Heart left ventricle (tissue), 16 donors: ENCODE measurements around the gene C22orf42. TPM values are rescaled to one million over a fixed set of nuclear protein-coding genes. Genes with fewer than 3 reads are reported as not detected.

Experiments
- ATAC-seq, 4 donors: fragments of 200-7000 bp; cut with Tn5 transposase; one replicate each; pipeline ENCODE4 v1.9.1; 2020 to 2022; ENCODE audit warnings: moderate library complexity in 4 of 4, mild to moderate bottlenecking in 3 of 4, moderate number of reproducible peaks in 1 of 4
- DNase-seq, 5 donors: peaks; one replicate each; pipeline ENCODE4 v3.0.0-alpha.2; 2020
- H3K27ac ChIP-seq, 12 donors: fragments of 200-600 bp; sonication (generic) in 4 of 12; one replicate each; pipeline versions ENCODE4 v1.5.0 to v1.8.0; 2016 to 2022; ENCODE audit warnings: mild to moderate bottlenecking in 2 of 12
- H3K27me3 ChIP-seq, 9 donors: fragments of 200-600 bp; sonication (generic) in 2 of 9; one replicate each; pipeline versions ENCODE4 v1.5.1 to v1.8.0; 2016 to 2022; ENCODE audit warnings: mild to moderate bottlenecking in 3 of 9
- H3K36me3 ChIP-seq, 9 donors: fragments of 200-600 bp; sonication (generic) in 2 of 9; one replicate each; pipeline versions ENCODE4 v1.5.0 to v1.8.0; 2018 to 2022; ENCODE audit warnings: mild to moderate bottlenecking in 2 of 9
- H3K4me1 ChIP-seq, 12 donors: fragments of 200-600 bp; sonication (generic) in 4 of 12; one replicate each; pipeline versions ENCODE4 v1.5.0 to v1.8.0; 2016 to 2022; ENCODE audit warnings: mild to moderate bottlenecking in 3 of 12
- H3K4me3 ChIP-seq, 12 donors: fragments of 200-600 bp; sonication (generic) in 4 of 12; one replicate each; pipeline versions ENCODE4 v1.5.0 to v1.8.0; 2017 to 2022; ENCODE audit warnings: mild to moderate bottlenecking in 9 of 12, moderate library complexity in 4 of 12
- H3K9me3 ChIP-seq, 12 donors: fragments of 200-600 bp; sonication (generic) in 4 of 12; one replicate each; pipeline versions ENCODE4 v1.5.0 to v1.8.0; 2016 to 2022; ENCODE audit warnings: mild to moderate bottlenecking in 1 of 12
- POLR2A ChIP-seq, 2 donors: fragments of 450-650 bp; IDR thresholded peaks; one replicate each; pipeline ENCODE4 v1.6.1; 2017; ENCODE audit warnings: antibody characterized with exemption in 2 of 2, mild to moderate bottlenecking in 2 of 2, moderate library complexity in 2 of 2
- WGBS, 4 donors: extraction: QIAGEN DNeasy Blood & Tissue Kit in 2 of 4; methylation state at CpG; one replicate each; pipeline versions ENCODE4 v1.1.5 to v1.1.7; 2013 to 2018; 5-methylcytosine and 5-hydroxymethylcytosine counted together
- intact Hi-C, 10 donors: fragments of 100-400 bp; cut with DNase I; formaldehyde crosslinking; loops; one replicate each; pipeline versions ENCODE4 v1.11.1 to v1.14.2; 2022
- long read RNA-seq, 3 donors: library from polyadenylated mRNA; unstranded; transcript quantifications; one replicate each; pipeline ENCODE4 v2.0.0, GENCODE V29; 2020 to 2021
- polyA plus RNA-seq, 2 donors: library from polyadenylated mRNA; stranded (reverse); fragments of 200-250 nt; gene quantifications; one replicate each; pipeline ENCODE4 v1.2.3, GENCODE V29; 2013
- total RNA-seq, 9 donors: library from RNA; depleted of rRNA in 2 of 9; stranded (reverse); fragments of >200 nt in 2 of 9; fragmentation: NEBNext Ultra II Directional in 3 of 9; extraction: Animal tissue kit (Norgen Biotek cat#: 25700) in 3 of 9; gene quantifications; one replicate each; pipeline versions ENCODE4 v1.1.0 to v1.2.4, GENCODE V29; 2016 to 2023
- TF ChIP-seq, protein P1 (sequence below), 12 donors: fragments of 200-600 bp; sonication (generic) in 4 of 12; IDR thresholded peaks; one replicate each; pipeline versions ENCODE4 v1.5.0 to v1.8.0; 2018 to 2022; ENCODE audit warnings: antibody characterized with exemption in 12 of 12, mild to moderate bottlenecking in 5 of 12
- donor health status: ischemic (EF 13 %, LVEDD 7.1; RV severe dilation, severe dysfunction).
- donor health status: healthy with polysubstance abuse.
- donor health status: DM: no; HTN: yes; CAD: no.
- donor health status: DM: no; HTN: no; CAD: no.
- donor health status: ischemic (EF 25% LVEDD 6.9; RV normal size, moderate dysfunction).
- donor health status: ischemic (EF 25% LVEDD 5.7; RV mildly dilated, moderate dysfunction).
- donor health status: healthy.
- donor health status: DM: yes; HTN: yes; CAD: no.
- donor health status: ischemic (EF 35%, LVEDD 5.7; RV mildly dilated, moderate dysfunction).
- donor health status: nonischemic (EF 11% LVEDD 7.7; RV severe dilation, severe dysfunction).
- donor health status: DM: yes; HTN: yes; CAD: no.
- donor health status: PGD.
- donor health status: ischemic (EF 29% LVEDD 5.4; RV normal size, mild dysfunction).
- donor health status: nonischemic (EF 23%, LVEDD 6.1; RV moderate dilation, normal function).

The C22orf42 gene, protein sequence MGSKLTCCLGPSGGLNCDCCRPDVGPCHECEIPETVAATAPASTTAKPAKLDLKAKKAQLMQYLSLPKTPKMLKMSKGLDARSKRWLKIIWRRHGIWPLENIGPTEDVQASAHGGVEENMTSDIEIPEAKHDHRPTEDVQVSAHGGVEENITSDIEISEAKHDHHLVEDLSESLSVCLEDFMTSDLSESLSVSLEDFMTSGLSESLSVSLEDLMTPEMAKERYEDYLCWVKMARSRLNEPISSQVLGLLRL
- total RNA-seq (not detected), polyA plus RNA-seq (not detected)
- long read RNA-seq, donor 1, result 0 reads
- long read RNA-seq, donor 2, result 0 reads
- long read RNA-seq, donor 3, result 0 reads

DNA sequence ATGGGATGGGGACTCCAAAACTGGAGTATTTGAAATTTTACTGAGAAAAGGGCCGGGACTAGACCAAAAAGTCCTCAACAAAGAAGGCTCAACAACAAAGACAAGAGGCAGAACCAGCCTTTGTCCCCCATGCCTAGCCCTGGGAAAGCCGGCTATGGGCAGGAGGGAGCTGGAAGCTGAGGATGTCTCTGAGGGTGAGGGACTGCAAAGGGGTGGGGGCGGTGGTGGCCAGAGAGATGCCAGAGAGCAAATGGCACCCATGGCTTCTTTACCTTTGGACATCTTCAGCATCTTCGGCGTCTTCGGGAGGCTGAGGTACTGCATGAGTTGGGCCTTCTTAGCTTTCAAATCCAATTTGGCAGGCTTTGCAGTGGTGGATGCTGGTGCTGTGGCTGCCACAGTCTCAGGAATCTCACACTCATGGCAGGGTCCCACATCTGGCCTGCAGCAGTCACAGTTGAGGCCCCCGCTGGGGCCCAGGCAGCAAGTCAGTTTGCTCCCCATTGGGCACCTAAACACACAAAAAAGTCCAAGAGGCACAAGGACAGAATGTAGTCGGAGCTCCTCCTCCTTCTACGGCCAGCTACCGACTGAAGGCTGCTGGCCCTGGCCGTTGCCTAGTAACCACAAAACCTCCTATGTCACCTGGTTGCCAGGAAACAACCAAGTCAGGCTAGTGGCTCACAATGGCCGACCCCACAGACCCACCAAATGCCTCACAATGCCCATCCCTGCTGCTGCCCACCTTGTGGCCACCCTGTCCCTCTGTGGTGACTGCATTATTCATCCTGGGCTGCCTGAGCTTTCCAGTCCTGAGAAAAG is at the start of gene C22orf42:
C22orf42 (minus strand) TSS at position 592 of the 822 bp plus-strand sequence; CDS start at position 504, 88 bp downstream.
- intact Hi-C loops, result no loop called here
- H3K4me1 ChIP-seq, result peaks cover 0 to under 1% (median 0%) of the 10 kb centered on the region in 12 donors
- H3K9me3 ChIP-seq, result no peaks in the 10 kb centered on the region
- peaks cover 0 to 12% (median 0%) of the 10 kb centered on the region in 9 donors for H3K27me3 ChIP-seq
- DNase-seq (no peak), ATAC-seq (no peak)
- no peak for TF ChIP-seq POLR2A (IDR thresholded peaks at IDR 0.05)
- H3K27ac ChIP-seq, result no peak within 1 kb of the TSS
- H3K4me3 ChIP-seq, result no peak within 1 kb of the TSS
- WGBS, 4 donors, result 73 to 82% (median 78%) methylated on average over 8 to 12 of the region's 12 CpGs
- H3K36me3 ChIP-seq, result no peaks in the 10 kb centered on the region

DNA sequence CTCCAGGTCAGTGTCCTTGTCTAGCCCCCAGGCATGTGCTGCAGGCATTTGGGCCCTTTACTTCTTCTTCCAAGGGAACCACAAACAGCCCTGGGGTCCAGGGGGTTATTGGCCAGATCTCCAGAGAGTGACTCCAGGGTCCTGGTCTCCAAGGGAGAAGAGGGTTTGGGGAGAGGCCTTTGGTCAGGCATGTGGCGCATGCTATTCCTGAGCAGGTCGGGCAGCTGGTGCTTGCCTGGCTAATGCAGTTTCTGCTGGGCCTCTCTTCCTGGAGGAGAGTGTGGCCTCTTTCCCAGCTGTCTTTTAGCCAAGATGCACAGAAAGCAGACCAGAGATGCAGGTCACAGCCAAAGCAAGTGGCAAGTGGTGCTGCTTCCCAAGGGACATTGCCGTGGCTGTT is 49.6 kb upstream of the C22orf42 start:
- 81 to 94% (median 86%) methylated on average over 1 to 3 of the region's 3 CpGs for WGBS, 4 donors
- Histone ChIP-seq H3K4me3 (no peak overlapping the region), H3K27me3 (peaks cover 0 to 10% (median 5%) of the 10 kb centered on the region in 9 donors), H3K4me1 (peaks cover 0 to 7% (median 0%) of the 10 kb centered on the region in 12 donors), H3K27ac (no peak overlapping the region), H3K36me3 (no peaks in the 10 kb centered on the region), H3K9me3 (no peaks in the 10 kb centered on the region)
- intact Hi-C loops, result loop anchor here in 8 of 10 donors (5.0 to 10.0 kb wide), 4 partner anchors 106 to 236 kb away; no protein-coding TSS in a partner anchor
- no peak for DNase-seq
- TF ChIP-seq POLR2A (IDR thresholded peaks at IDR 0.05), result no peak
- TF ChIP-seq, protein P1, sequence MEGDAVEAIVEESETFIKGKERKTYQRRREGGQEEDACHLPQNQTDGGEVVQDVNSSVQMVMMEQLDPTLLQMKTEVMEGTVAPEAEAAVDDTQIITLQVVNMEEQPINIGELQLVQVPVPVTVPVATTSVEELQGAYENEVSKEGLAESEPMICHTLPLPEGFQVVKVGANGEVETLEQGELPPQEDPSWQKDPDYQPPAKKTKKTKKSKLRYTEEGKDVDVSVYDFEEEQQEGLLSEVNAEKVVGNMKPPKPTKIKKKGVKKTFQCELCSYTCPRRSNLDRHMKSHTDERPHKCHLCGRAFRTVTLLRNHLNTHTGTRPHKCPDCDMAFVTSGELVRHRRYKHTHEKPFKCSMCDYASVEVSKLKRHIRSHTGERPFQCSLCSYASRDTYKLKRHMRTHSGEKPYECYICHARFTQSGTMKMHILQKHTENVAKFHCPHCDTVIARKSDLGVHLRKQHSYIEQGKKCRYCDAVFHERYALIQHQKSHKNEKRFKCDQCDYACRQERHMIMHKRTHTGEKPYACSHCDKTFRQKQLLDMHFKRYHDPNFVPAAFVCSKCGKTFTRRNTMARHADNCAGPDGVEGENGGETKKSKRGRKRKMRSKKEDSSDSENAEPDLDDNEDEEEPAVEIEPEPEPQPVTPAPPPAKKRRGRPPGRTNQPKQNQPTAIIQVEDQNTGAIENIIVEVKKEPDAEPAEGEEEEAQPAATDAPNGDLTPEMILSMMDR (IDR thresholded peaks at IDR 0.05), result no peak
- ATAC-seq, result no peak

GRCh38 chr22:32207971-32208480 is 48.9 kb upstream of the C22orf42 start:
- intact Hi-C loops, result loop anchor here in 8 of 10 donors (5.0 to 10.0 kb wide), 4 partner anchors 106 to 236 kb away; no protein-coding TSS in a partner anchor
- H3K27ac ChIP-seq, result no peak overlapping the region
- no peaks in the 10 kb centered on the region for H3K9me3 ChIP-seq
- H3K4me1 ChIP-seq, result peaks cover 0 to 14% (median 0%) of the 10 kb centered on the region in 12 donors
- no peak for ATAC-seq
- DNase-seq, result no peak
- no peaks in the 10 kb centered on the region for H3K36me3 ChIP-seq
- H3K27me3 ChIP-seq, result peaks cover 0 to 17% (median 11%) of the 10 kb centered on the region in 9 donors
- H3K4me3 ChIP-seq, result no peak overlapping the region
- no peak for TF ChIP-seq POLR2A (IDR thresholded peaks at IDR 0.05)
- TF ChIP-seq, protein P1 (IDR thresholded peaks at IDR 0.05), result no peak
- 79 to 90% (median 88%) methylated on average over 4 of the region's 4 CpGs for WGBS, 4 donors

GRCh38 chr22:32206774-32207758 is 48.0 kb upstream of the C22orf42 start:
- peak in 2 of 4 donors; percentile 26 to 32 for ATAC-seq
- Histone ChIP-seq H3K4me3 (no peak overlapping the region), H3K4me1 (peaks cover 0 to 22% (median 0%) of the 10 kb centered on the region in 12 donors), H3K9me3 (no peaks in the 10 kb centered on the region), H3K27me3 (peaks cover 0 to 24% (median 13%) of the 10 kb centered on the region in 9 donors), H3K27ac (no peak overlapping the region), H3K36me3 (no peaks in the 10 kb centered on the region)
- no peak for TF ChIP-seq POLR2A (IDR thresholded peaks at IDR 0.05)
- TF ChIP-seq, protein P1 (IDR thresholded peaks at IDR 0.05), result peak; percentile 23 to 56 (median 40)
- intact Hi-C loops, result loop anchor here in 8 of 10 donors (5.0 to 10.0 kb wide), 4 partner anchors 105 to 235 kb away; no protein-coding TSS in a partner anchor
- peak in 2 of 5 donors; percentile 13 to 30 for DNase-seq
- 72 to 85% (median 73%) methylated on average over 21 to 22 of the region's 22 CpGs for WGBS, 4 donors
